Activated naive CD8-positive, alpha-beta T cell treated with anti-CD3 and anti-CD28 coated beads, Interleukin-2, amount 50 U/mL, for 24 hours (primary cell): Measurements from ENCODE around the gene NSD2.

Experiments used
- ATAC-seq: fragments of 150-1000 bp; cut with Tn5 transposase; one replicate; pipeline ENCODE4 v1.10.0; 2021
- DNase-seq: peaks from one replicate; pipeline ENCODE4 v3.0.0; 2021
- H3K27ac Mint-ChIP-seq: one replicate; pipeline ENCODE4 v1.8.0; 2021; ENCODE audit warnings: mild to moderate bottlenecking, mixed read lengths
- H3K27me3 Mint-ChIP-seq: one replicate; pipeline ENCODE4 v1.8.0; 2021; ENCODE audit warnings: mixed read lengths
- H3K36me3 Mint-ChIP-seq: one replicate; pipeline ENCODE4 v1.8.0; 2021; ENCODE audit warnings: low read depth, mixed read lengths
- H3K4me1 Mint-ChIP-seq: one replicate; pipeline ENCODE4 v1.8.0; 2021; ENCODE audit warnings: mixed read lengths
- H3K4me3 Mint-ChIP-seq: one replicate; pipeline ENCODE4 v1.8.0; 2021; ENCODE audit warnings: mild to moderate bottlenecking, moderate library complexity, mixed read lengths
- H3K9me3 Mint-ChIP-seq: one replicate; pipeline ENCODE4 v1.8.0; 2021; ENCODE audit warnings: mixed read lengths

Gene NSD2

DNA sequence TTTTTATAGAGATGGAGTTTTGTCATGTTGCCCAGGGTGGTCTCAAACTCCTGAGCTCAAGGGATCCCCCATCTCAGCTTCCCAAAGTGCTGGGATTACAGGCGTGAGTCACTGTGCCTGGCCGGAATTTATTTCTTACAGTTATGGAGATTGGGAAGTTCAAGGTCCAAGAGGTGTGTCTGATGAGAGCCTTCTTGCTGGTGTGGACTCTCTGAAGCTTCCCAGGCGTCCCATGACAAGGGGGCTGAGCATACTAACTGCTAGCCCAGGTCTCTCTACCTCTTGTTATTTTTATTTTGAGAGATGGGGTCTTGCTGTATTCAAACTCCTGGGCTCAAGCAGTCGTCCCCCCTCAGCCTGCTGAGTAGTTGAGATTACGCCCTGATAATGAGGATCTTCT is 2.9 kb upstream of the NSD2 start:
- Mint-ChIP-seq H3K27ac (no peak overlapping the region), H3K36me3 (peaks cover 7% of the 10 kb centered on the region), H3K9me3 (no peaks in the 10 kb centered on the region), H3K4me3 (no peak overlapping the region), H3K4me1 (peaks cover 25% of the 10 kb centered on the region), H3K27me3 (no peaks in the 10 kb centered on the region)
- DNase-seq: no peak
- ATAC-seq: no peak

DNA sequence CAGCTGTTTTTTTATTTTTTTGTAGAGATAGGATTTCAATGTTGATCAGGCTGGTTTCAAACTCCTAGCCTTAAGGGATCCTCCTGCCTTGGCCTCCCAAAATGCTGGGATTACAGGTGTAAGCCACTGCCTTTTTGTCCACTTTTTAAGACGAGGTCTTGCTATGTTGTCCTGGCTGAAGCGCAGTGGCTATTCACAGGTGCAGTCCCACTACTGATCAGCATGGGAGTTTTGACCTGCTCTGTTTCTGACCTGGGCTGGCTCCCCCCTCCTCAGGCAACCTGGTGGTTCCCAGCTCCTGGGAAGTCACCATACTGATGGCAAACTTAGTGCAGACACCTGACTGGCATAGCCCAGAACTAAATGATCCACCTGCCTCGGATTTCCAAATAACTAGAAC is 2.3 kb upstream of the NSD2 start:
- ATAC-seq: no peak
- DNase-seq: no peak
- H3K36me3 Mint-ChIP-seq: peaks cover 9% of the 10 kb centered on the region
- no peaks in the 10 kb centered on the region for H3K9me3 Mint-ChIP-seq
- H3K27ac Mint-ChIP-seq: no peak overlapping the region
- peaks cover 26% of the 10 kb centered on the region for H3K4me1 Mint-ChIP-seq
- no peaks in the 10 kb centered on the region for H3K27me3 Mint-ChIP-seq
- H3K4me3 Mint-ChIP-seq: no peak overlapping the region

- H3K36me3 Mint-ChIP-seq: peaks cover 10% of the 10 kb centered on the region
- peaks cover 34% of the 10 kb centered on the region for H3K4me1 Mint-ChIP-seq
- no peaks in the 10 kb centered on the region for H3K9me3 Mint-ChIP-seq
- DNase-seq (no peak), ATAC-seq (peak; percentile 2)
- H3K4me3 Mint-ChIP-seq: peak overlapping the region; percentile 80
- H3K27me3 Mint-ChIP-seq: no peaks in the 10 kb centered on the region
- peak overlapping the region; percentile 82 for H3K27ac Mint-ChIP-seq
Measured at GRCh38 chr4:1869530-1870327, 1.5 kb upstream of the NSD2 start.

- Mint-ChIP-seq H3K36me3 (peaks cover 10% of the 10 kb centered on the region), H3K27me3 (no peaks in the 10 kb centered on the region), H3K27ac (peak overlapping the region; percentile 82), H3K9me3 (no peaks in the 10 kb centered on the region), H3K4me1 (peaks cover 36% of the 10 kb centered on the region), H3K4me3 (peak overlapping the region; percentile 80)
- ATAC-seq: peak; percentile 53
- DNase-seq: peak; percentile 88
Measured at GRCh38 chr4:1870328-1870577, 940 bp upstream of the NSD2 start.

GRCh38 chr4:1871471-1872021 is 353 bp downstream of the NSD2 start:
- H3K4me3 Mint-ChIP-seq: no peak overlapping the region
- H3K27ac Mint-ChIP-seq: no peak overlapping the region
- H3K4me1 Mint-ChIP-seq: peaks cover 36% of the 10 kb centered on the region
- no peak for DNase-seq
- ATAC-seq: no peak
- no peaks in the 10 kb centered on the region for H3K27me3 Mint-ChIP-seq
- H3K9me3 Mint-ChIP-seq: no peaks in the 10 kb centered on the region
- peaks cover 10% of the 10 kb centered on the region for H3K36me3 Mint-ChIP-seq

DNA sequence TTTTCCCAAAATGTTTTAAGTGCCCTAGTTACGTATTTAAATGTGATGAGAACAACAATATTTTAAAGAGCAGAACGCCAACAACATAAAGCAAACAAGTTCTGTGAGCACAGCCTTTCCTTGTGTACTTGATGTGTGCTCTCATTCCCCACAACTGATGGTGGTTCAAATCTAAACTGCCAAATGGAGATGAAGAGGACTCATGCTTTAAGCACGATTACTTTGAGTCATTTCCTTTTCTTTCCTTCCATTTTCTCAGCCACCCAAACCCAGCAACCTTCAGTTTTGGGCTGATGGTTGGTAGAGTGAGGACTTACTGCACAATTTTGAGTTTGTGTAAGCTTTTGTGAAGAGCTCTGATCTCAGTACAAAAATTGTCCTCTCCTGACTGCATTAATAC is 1.7 kb downstream of the NSD2 start:
- H3K4me3 Mint-ChIP-seq: peak overlapping the region; percentile 97
- peak; percentile 19 for DNase-seq
- peaks cover 43% of the 10 kb centered on the region for H3K4me1 Mint-ChIP-seq
- H3K27me3 Mint-ChIP-seq: no peaks in the 10 kb centered on the region
- peaks cover 17% of the 10 kb centered on the region for H3K36me3 Mint-ChIP-seq
- H3K9me3 Mint-ChIP-seq: no peaks in the 10 kb centered on the region
- ATAC-seq: peak; percentile 47
- H3K27ac Mint-ChIP-seq: peak overlapping the region; percentile 98

DNA sequence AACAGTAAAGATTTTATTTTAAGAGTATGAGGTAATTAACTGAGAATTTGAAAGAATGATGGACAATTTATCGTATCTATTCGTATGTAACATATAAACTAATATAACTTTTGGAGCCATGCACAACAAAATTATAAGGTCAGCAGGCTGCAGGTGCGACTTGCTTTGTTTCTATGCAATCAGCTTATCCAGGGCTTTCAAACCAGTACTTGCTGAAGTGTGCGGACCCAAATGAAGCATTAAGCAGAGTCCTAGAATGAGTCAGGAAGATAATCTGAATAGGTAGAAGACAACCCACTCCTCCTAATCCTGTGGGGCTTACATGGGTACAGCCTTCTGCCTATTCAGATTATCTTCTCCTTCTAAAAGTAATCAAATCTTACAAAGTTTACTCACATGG is 2.1 kb downstream of the NSD2 start:
- peaks cover 17% of the 10 kb centered on the region for H3K36me3 Mint-ChIP-seq
- ATAC-seq (no peak), DNase-seq (no peak)
- H3K4me3 Mint-ChIP-seq: peak overlapping the region; percentile 97
- H3K27ac Mint-ChIP-seq: peak overlapping the region; percentile 98
- H3K9me3 Mint-ChIP-seq: no peaks in the 10 kb centered on the region
- H3K4me1 Mint-ChIP-seq: peaks cover 43% of the 10 kb centered on the region
- no peaks in the 10 kb centered on the region for H3K27me3 Mint-ChIP-seq

- ATAC-seq (no peak), DNase-seq (no peak)
- H3K36me3 Mint-ChIP-seq: peaks cover 21% of the 10 kb centered on the region
- H3K27me3 Mint-ChIP-seq: no peaks in the 10 kb centered on the region
- H3K4me3 Mint-ChIP-seq: peak overlapping the region; percentile 97
- no peaks in the 10 kb centered on the region for H3K9me3 Mint-ChIP-seq
- H3K4me1 Mint-ChIP-seq: peaks cover 47% of the 10 kb centered on the region
- no peak overlapping the region for H3K27ac Mint-ChIP-seq
Measured at GRCh38 chr4:1873776-1874175, 2.6 kb downstream of the NSD2 start.

DNA sequence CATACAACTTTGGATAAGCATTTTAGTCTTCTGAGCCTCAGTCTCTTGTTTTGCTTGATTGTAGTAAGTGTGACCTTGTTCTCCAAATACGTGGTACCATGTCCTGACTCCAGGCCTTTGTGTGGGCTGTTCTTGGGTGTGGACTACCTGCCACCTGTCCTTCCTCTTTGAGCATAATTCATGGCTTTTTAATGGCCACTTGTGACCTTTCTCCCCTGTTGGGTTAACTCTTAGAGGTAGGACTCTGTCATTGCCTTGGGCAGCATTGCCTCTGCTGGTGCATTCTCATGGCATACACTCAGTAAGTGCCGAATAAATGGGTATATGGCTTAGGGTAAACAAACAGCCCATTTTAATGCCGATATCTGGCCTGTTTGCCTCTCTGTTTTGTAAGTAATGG is 3.0 kb downstream of the NSD2 start:
- ATAC-seq (no peak), DNase-seq (no peak)
- H3K27me3 Mint-ChIP-seq: no peaks in the 10 kb centered on the region
- H3K4me1 Mint-ChIP-seq: peaks cover 47% of the 10 kb centered on the region
- no peaks in the 10 kb centered on the region for H3K9me3 Mint-ChIP-seq
- no peak overlapping the region for H3K27ac Mint-ChIP-seq
- H3K36me3 Mint-ChIP-seq: peaks cover 21% of the 10 kb centered on the region
- H3K4me3 Mint-ChIP-seq: peak overlapping the region; percentile 97

- no peak for DNase-seq
- H3K27me3 Mint-ChIP-seq: no peaks in the 10 kb centered on the region
- no peaks in the 10 kb centered on the region for H3K9me3 Mint-ChIP-seq
- no peak overlapping the region for H3K27ac Mint-ChIP-seq
- ATAC-seq: no peak
- peaks cover 31% of the 10 kb centered on the region for H3K4me1 Mint-ChIP-seq
- peaks cover 39% of the 10 kb centered on the region for H3K36me3 Mint-ChIP-seq
- no peak overlapping the region for H3K4me3 Mint-ChIP-seq
Measured at GRCh38 chr4:1879485-1879884, 8.3 kb downstream of the NSD2 start.

DNA sequence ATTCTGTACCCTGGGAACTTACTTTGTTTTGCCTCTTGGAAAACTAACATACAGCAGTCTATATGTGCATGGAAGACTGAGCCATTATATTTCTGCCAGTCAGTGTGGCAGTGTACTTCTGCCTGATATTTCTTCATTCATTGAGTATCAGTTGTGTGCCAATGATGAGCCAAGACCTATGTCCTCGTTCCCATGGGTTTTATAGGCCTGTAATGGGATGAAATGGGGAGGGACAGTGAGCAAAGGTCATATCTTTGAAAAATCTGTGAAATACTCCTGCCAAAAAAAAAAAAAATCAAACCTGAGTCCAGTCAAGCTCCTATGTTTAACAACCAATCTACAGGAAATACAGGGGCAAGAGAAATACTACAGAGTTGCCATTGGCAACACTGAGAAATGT is 9.1 kb downstream of the NSD2 start:
- Mint-ChIP-seq H3K9me3 (no peaks in the 10 kb centered on the region), H3K4me1 (peaks cover 28% of the 10 kb centered on the region), H3K36me3 (peaks cover 39% of the 10 kb centered on the region), H3K27me3 (no peaks in the 10 kb centered on the region), H3K4me3 (no peak overlapping the region), H3K27ac (no peak overlapping the region)
- DNase-seq: no peak
- ATAC-seq: no peak

DNA sequence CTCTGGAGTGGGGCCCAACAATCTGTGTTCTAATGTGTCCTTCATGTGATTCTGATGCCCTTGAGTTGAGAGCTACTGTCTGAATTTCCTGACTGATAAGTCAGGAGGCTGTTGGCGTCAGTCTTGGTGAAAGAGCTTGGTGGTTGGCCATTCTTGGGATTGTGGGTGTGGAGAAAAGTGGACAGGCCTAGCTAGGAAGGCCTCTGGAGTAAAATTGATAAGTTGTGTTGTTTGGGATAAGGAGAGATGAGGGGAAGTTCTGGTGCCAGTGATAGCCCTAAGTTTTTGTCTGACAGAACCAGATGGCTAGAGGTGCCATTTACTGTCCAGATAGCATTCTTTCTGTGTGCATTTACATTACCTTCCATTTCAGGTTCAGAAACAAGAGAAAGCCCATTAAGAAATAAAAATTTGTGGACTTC is 11.7 kb downstream of the NSD2 start:
- Mint-ChIP-seq H3K36me3 (peaks cover 33% of the 10 kb centered on the region), H3K27me3 (no peaks in the 10 kb centered on the region), H3K4me1 (peaks cover 24% of the 10 kb centered on the region), H3K9me3 (no peaks in the 10 kb centered on the region), H3K27ac (no peak overlapping the region), H3K4me3 (no peak overlapping the region)
- no peak for ATAC-seq
- DNase-seq: no peak

DNA sequence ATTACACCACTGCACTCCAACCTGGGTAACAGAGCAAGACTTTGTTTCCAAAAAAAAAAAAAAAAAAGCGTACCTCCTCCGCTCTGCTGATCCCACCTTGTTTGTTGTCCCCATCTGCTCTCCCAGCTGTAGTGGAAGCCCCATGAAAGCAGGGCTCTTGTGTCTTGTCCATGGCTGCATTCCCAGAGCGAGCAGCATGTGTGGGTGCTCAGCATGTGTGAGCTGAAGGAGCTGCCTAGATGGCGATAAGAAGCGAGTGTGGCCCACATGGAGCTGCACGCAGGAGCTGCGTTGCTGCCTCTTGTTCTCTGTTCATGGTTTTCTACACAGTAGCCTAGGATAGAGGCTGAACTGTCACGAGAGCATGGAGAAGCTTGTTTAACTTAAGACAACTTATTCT is 12.4 kb downstream of the NSD2 start:
- Mint-ChIP-seq H3K36me3 (peaks cover 29% of the 10 kb centered on the region), H3K27me3 (no peaks in the 10 kb centered on the region), H3K9me3 (no peaks in the 10 kb centered on the region), H3K27ac (no peak overlapping the region), H3K4me1 (peaks cover 22% of the 10 kb centered on the region), H3K4me3 (no peak overlapping the region)
- ATAC-seq: no peak
- DNase-seq: no peak

GRCh38 chr4:1885414-1885813 is 14.2 kb downstream of the NSD2 start:
- H3K27ac Mint-ChIP-seq: no peak overlapping the region
- H3K36me3 Mint-ChIP-seq: peaks cover 25% of the 10 kb centered on the region
- DNase-seq (no peak), ATAC-seq (no peak)
- peaks cover 19% of the 10 kb centered on the region for H3K4me1 Mint-ChIP-seq
- no peaks in the 10 kb centered on the region for H3K27me3 Mint-ChIP-seq
- H3K9me3 Mint-ChIP-seq: no peaks in the 10 kb centered on the region
- H3K4me3 Mint-ChIP-seq: no peak overlapping the region

GRCh38 chr4:1887052-1887451 is 15.9 kb downstream of the NSD2 start:
- DNase-seq (no peak), ATAC-seq (no peak)
- Mint-ChIP-seq H3K4me3 (no peak overlapping the region), H3K27me3 (no peaks in the 10 kb centered on the region), H3K4me1 (peaks cover 13% of the 10 kb centered on the region), H3K36me3 (peaks cover 15% of the 10 kb centered on the region), H3K27ac (no peak overlapping the region), H3K9me3 (no peaks in the 10 kb centered on the region)
